Kidney (tissue), 14 donors: ENCODE results near the gene GNAT2. TPM values are rescaled to one million over a fixed set of nuclear protein-coding genes. Genes with fewer than 3 reads are reported as not detected.
"Not testable (repeated sequence)": the region's sequence is repeated elsewhere in the genome, so short reads cannot be mapped to it uniquely, and the experiment has no call there.

Experiments used
- DNase-seq, 5 donors: peaks; one replicate each; pipeline ENCODE4 v3.0.0-alpha.2; 2013 to 2020
- FAIRE-seq: peaks from 2 replicates; lab custom pipeline; 2012; peaks lifted over from hg19 to GRCh38; lab: Jason Lieb, UNC
- H3K27ac ChIP-seq, 2 donors: one replicate each; pipeline ENCODE4 v1.7.0; 2013; ENCODE audit warnings: low read depth in 2 of 2, low read length in 2 of 2, inconsistent platforms in 1 of 2
- H3K27me3 ChIP-seq: one replicate; pipeline ENCODE4 v1.7.1; 2013; ENCODE audit warnings: low read length, inconsistent platforms; ENCODE audit not compliant: control insufficient read depth, insufficient read depth
- H3K36me3 ChIP-seq, 3 donors: one replicate each; pipeline versions ENCODE4 v1.7.0 to v1.7.1; 2013; ENCODE audit warnings: low read length in 3 of 3, control low read depth in 1 of 3, inconsistent platforms in 1 of 3; ENCODE audit not compliant: insufficient read depth in 3 of 3, control insufficient read depth in 2 of 3
- H3K4me1 ChIP-seq, 3 donors: one replicate each; pipeline versions ENCODE4 v1.7.0 to v1.7.1; 2013; ENCODE audit warnings: low read length in 3 of 3, inconsistent platforms in 1 of 3, low read depth in 1 of 3; ENCODE audit not compliant: control insufficient read depth in 2 of 3, insufficient read depth in 2 of 3
- H3K4me3 ChIP-seq, 3 donors: one replicate each; pipeline versions ENCODE4 v1.7.0 to v1.8.1; 2013; ENCODE audit warnings: low read length in 3 of 3, control low read depth in 1 of 3, inconsistent platforms in 1 of 3
- H3K9ac ChIP-seq, 3 donors: one replicate each; pipeline versions ENCODE4 v1.7.0 to v1.7.1; 2013; ENCODE audit warnings: low read length in 3 of 3, control low read depth in 1 of 3, inconsistent platforms in 1 of 3
- H3K9me3 ChIP-seq, 3 donors: one replicate each; pipeline versions ENCODE4 v1.7.0 to v1.7.1; 2013; ENCODE audit warnings: low read length in 3 of 3, control low read depth in 1 of 3, inconsistent platforms in 1 of 3; ENCODE audit not compliant: control insufficient read depth in 2 of 3, insufficient read depth in 1 of 3
- CTCF ChIP-seq: IDR thresholded peaks from 3 replicates; pipeline ENCODE4 v1.5.1; 2012; ENCODE audit warnings: mild to moderate bottlenecking, moderate library complexity, borderline replicate concordance; ENCODE audit not compliant: insufficient read depth; ENCODE audit errors: extremely low read depth
- intact Hi-C: fragments of 100-400 bp; cut with DNase I; formaldehyde crosslinking; loops from one replicate; pipeline ENCODE4 v1.11.1; 2022
- polyA plus RNA-seq: library from polyadenylated mRNA; stranded (reverse); fragments of 350-450 nt; fragmentation: Illumina TruSeq; extraction: RNeasy Lipid Tissue Mini Kit (QIAGEN cat#74804); gene quantifications from one replicate; pipeline ENCODE4 v1.2.3, GENCODE V29; 2014; ENCODE audit warnings: low read depth, low replicate concordance; ENCODE audit not compliant: insufficient read depth
- total RNA-seq: library from RNA; stranded (reverse); fragmentation: NEBNext Ultra II Directional; extraction: Animal tissue kit (Norgen Biotek cat#: 25700); gene quantifications from one replicate; pipeline ENCODE4 v1.2.1, GENCODE V29; 2021
- donor health status: control.
- donor health status: control.
- donor health status: control.
- donor health status: control.
- donor health status: control.
- donor health status: DM: yes; HTN: yes; CAD: no.
- donor health status: Normal renal cell carcinoma (clear cell type).

Gene GNAT2
- total and polyA plus RNA-seq, 2 donors from 2014 or later, result not detected

- peaks cover 2 to 11% (median 3%) of the 10 kb centered on the region in 3 donors for H3K4me1 ChIP-seq
- intact Hi-C loops, result no loop called here
- H3K4me3 ChIP-seq, result no peak overlapping the region
- peaks cover 0 to 9% (median 2%) of the 10 kb centered on the region in 3 donors for H3K36me3 ChIP-seq
- no peak overlapping the region for H3K9ac ChIP-seq
- H3K27me3 ChIP-seq, result no peaks in the 10 kb centered on the region
- H3K27ac ChIP-seq, result no peak overlapping the region
- no peaks in the 10 kb centered on the region for H3K9me3 ChIP-seq
- no peak for FAIRE-seq
- no peak for DNase-seq
- TF ChIP-seq CTCF, result no peak
Measured at GRCh38 chr1:109664671-109665070, 45.3 kb upstream of the GNAT2 start.

- no peak overlapping the region for H3K9ac ChIP-seq
- peaks cover 0 to 15% (median 4%) of the 10 kb centered on the region in 3 donors for H3K36me3 ChIP-seq
- H3K27ac ChIP-seq, result no peak overlapping the region
- DNase-seq (no peak), FAIRE-seq (no peak)
- peaks cover 0 to 19% (median 8%) of the 10 kb centered on the region in 3 donors for H3K4me1 ChIP-seq
- no peak for TF ChIP-seq CTCF
- no peaks in the 10 kb centered on the region for H3K27me3 ChIP-seq
- intact Hi-C loops, result no loop called here
- H3K4me3 ChIP-seq, result no peak overlapping the region
- H3K9me3 ChIP-seq, result no peaks in the 10 kb centered on the region
Measured at GRCh38 chr1:109661391-109661790, 42.0 kb upstream of the GNAT2 start.

GRCh38 chr1:109660691-109661026 is 41.2 kb upstream of the GNAT2 start:
- DNase-seq, H3K4me3 ChIP-seq, H3K27me3 ChIP-seq, H3K27ac ChIP-seq, intact Hi-C loops, H3K9me3 ChIP-seq, FAIRE-seq, H3K9ac ChIP-seq: not testable (repeated sequence)
- peaks cover 0 to 19% (median 8%) of the 10 kb centered on the region in 3 donors for H3K4me1 ChIP-seq
- peaks cover 0 to 15% (median 4%) of the 10 kb centered on the region in 3 donors for H3K36me3 ChIP-seq

GRCh38 chr1:109659997-109660690 is 40.7 kb upstream of the GNAT2 start:
- no peaks in the 10 kb centered on the region for H3K27me3 ChIP-seq
- peaks cover 0 to 15% (median 4%) of the 10 kb centered on the region in 3 donors for H3K36me3 ChIP-seq
- no peak overlapping the region for H3K27ac ChIP-seq
- H3K9me3 ChIP-seq, result no peaks in the 10 kb centered on the region
- peak overlapping the region in 1 of 3 donors; percentile 31 for H3K9ac ChIP-seq
- no peak for TF ChIP-seq CTCF
- FAIRE-seq (no peak), DNase-seq (peak in 4 of 5 donors; percentile 82 to 94 (median 88))
- H3K4me1 ChIP-seq, result peaks cover 0 to 22% (median 8%) of the 10 kb centered on the region in 3 donors
- no peak overlapping the region for H3K4me3 ChIP-seq
- intact Hi-C loops, result no loop called here
